Measurements from ENCODE around the gene TIMM21.

Gene TIMM21

GRCh38 chr18:74147779-74148542, at the start of gene TIMM21, which contains the start of gene FBXO15:
Gene TIMM21 (plus strand): TSS chr18:74148523. CDS start chr18:74148809, 286 bp downstream.
Gene FBXO15 (minus strand): TSS chr18:74147834. CDS start chr18:74147785, 49 bp downstream.
- peak; percentile 88 for FAIRE-seq

DNA sequence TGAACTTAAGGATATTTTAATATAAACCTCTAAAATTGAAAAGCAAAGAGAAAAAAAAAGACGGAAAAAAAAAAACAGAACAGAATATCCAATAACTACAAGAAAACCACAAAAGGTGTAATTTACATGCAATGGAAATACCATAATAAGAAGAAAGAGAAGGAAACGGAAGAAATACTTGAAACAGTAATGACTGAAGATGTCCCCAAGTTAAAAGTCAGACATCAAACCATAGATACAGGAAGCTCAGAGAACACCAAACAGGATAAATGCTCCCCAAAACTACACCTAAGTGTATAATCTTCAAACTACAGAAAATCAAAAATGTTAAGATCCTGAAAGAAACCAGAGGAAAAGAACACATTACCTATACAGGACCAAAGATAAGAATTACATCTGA, 39.9 kb upstream of the TIMM21 start:
- no peak for FAIRE-seq

DNA sequence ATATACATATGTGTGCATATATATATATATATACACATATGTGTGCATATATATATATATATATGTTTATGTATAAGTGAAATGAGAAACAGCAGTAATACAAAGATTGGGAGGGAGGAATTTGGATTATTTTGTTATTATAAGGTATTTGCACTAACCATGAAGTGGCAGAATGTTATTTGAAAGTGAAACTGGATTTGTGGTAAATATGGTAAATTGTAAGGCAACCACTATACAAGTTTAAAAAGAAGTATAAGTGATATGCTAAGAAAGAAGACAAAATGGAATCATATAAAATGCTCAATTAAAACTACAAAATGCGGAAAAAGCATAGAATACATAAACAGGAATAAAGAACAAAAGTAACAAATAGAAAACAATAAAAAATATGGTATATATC, 38.2 kb upstream of the TIMM21 start:
- no peak for FAIRE-seq

- FAIRE-seq = no peak
These were observed 37.3 kb upstream of the TIMM21 start for GRCh38 chr18:74110976-74111375.

- FAIRE-seq = no peak
These were observed 34.6 kb upstream of the TIMM21 start for GRCh38 chr18:74113711-74114110.

DNA sequence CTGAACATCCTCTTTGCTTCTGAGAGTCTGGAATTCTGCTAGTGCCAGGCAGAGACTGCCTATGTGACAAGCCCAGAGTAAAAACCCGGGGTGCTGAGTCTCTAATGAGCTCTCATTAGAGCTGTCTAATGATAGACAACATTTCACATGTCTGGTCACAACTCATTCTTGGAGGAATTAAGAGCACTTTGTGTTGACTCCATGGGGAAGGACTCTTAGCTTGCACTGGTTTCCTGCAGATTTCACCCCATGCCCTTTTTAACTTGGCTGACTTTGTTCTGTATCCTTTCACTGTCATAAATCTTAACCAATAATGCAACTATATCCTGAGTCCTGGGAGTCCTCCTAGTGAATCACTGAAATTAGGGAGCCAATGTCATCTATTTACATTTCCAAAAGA, 34.2 kb upstream of the TIMM21 start:
- no peak for FAIRE-seq

DNA sequence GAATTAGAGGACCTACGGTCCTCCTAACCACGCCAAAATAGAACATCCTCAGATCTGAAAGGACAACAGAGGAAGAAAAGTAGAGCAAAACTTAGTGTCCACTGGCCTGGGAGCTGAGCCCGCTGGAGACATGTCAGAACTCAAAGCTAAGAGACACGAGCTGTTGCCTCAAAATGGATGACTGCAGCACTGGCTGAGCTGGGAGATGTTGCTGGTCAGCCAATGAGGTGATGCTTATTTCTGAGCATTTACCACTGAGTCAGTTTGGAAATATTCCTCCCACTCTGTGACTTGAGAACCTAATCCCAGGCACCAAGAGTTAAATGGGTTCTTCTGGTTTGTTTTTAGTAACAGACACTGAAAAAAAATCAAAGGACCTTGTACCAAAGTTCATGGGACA, 33.3 kb upstream of the TIMM21 start:
- FAIRE-seq = no peak

GRCh38 chr18:74116633-74117554, 31.4 kb upstream of the TIMM21 start:
- peak; percentile 26 for FAIRE-seq

- FAIRE-seq = no peak
These were observed 25.1 kb upstream of the TIMM21 start for GRCh38 chr18:74123200-74123599.

DNA sequence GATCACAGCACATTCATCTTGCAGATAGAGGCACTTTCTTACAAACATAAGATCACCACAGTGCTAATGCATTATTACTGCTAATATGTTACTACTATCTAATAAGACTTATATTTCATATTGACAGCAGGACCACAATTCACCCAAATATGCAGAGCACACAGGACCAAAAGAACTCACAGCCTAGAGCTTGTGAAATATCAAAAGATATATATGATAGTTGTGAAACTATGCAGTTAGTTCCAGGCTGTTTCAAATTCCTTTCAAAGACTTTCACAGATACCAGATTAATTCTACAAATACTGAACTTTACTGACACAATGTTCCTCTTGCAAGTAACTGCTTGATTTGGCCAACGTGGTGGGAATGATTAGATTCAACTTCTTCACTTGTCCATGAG, 23.7 kb upstream of the TIMM21 start:
- FAIRE-seq = no peak

- no peak for FAIRE-seq
These were observed 21.4 kb upstream of the TIMM21 start for GRCh38 chr18:74126684-74127655.

DNA sequence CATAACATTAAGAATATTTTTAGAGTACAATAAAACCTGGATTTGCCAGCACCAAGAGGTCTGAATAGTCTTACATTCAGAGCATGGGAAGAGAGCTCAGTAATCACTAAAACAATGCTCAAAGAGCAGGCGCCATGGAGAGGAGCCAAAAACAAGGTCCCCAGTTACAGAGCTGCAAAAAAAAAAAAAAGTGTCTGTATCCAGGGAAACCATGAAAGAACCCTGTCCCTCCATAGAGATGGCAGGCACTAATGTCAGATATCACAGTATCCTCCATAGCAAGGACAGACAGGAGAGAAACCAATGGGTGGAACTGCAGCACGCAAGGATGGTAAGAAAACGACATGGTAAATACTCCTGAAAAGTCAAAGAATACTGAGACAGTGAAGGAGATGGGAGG, 20.2 kb upstream of the TIMM21 start:
- no peak for FAIRE-seq

DNA sequence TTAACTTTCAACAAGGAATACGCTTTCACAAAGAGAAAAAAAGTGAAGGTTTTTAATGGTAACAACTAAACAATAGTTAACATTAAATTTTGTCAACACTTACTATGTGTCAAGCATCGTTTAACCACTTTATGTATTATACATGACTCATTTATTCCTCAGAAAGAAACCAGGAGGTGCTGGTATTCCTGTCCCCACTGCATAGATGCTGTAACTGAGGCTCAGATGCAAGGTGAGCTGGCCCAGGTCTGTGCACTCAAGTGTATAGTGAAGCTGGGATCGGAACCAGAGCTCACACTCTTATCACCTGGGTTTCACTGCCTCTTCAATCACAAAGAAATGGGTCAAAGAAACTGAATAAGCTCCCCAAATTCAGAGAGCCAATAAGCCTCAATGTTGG, 17.2 kb upstream of the TIMM21 start:
- FAIRE-seq = no peak

DNA sequence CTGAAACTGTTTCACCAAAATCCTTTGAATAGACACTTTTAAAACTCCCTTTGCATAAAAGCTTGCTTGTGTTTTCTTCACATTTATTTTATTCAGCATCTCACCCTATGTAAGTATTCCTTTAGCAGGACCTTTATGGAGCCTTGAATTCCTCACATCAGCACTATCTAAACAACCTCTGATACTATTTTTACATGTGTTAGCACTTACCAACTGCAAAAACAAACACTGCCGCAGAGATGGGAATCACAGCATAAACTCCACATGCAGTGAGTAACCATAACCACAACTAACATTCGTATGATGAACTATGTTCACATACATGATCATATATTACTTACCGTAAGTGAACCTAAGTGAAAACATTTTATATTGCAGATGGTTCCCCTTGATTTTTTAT, 16.1 kb upstream of the TIMM21 start:
- FAIRE-seq = no peak

DNA sequence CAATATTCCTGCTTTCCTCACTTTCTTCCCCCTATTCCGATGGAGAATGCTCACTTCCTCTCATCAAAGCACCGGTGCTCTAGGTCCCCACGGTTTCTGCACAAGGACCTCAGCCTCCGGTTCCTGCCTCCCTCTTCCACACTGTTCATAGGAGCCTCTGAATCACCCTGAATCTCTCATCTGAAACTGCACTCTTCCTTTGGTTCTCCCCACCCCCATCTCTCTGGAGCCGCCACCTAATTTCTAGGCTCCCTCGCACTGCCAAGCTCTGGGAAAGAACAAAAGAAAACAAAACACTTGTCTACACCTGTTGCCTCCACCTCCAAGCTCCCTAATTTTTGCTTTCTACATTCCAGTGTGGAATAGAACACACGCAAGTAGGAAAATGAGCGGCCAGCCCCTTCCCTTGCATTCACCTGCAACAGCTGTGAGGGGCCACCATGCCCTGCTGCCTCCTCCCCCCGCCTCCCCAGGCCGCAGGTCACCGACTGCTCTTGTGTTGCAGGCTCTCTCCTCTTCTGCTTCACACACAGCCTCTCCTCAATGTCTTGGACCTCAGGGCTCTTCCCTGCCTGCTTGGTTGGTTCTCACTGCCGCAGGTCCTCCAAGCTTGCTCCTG, 10.3 kb upstream of the TIMM21 start:
- FAIRE-seq = no peak

DNA sequence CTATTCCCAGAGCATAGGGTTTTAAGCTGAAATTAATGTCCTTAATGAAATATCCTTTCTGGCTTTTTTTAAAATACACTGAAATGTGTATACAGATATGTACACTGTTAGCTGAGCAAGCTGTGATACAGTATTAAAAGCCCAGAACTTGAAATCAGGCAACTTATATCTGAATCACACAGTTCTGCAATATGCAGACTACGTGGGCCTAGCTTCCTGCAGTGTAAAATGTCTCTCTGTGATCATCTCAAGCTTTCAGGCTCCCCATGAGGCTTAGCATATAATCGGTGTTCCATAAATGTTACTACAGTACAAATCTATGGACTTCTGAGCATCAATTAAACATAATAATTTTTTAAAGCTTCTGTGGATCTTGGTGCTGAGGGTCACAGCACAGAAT, 8.9 kb upstream of the TIMM21 start:
- no peak for FAIRE-seq

- no peak for FAIRE-seq
These were observed 8.4 kb upstream of the TIMM21 start for GRCh38 chr18:74139888-74140287.

- FAIRE-seq = no peak
These were observed 7.7 kb upstream of the TIMM21 start for GRCh38 chr18:74140582-74140981.

GRCh38 chr18:74141667-74142066, 6.7 kb upstream of the TIMM21 start:
- FAIRE-seq = no peak

DNA sequence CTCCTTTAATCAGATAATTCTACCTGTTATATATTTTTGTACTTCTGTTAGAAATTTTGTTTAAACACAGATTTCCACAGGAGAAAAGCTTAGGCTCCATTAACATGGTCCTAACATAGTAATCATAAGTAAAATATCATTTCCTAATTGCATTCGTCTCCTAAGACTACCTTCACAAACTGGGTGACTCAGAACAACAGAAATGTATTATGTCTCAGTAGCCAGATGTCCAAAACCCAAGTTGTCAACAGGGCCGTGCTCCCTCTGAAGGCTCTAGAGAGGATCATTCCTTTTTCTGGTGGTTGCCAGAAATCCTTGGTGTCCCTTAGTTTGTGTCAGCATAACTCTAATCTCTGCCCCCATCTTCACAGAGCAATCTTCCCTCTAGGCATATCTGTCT, 6.1 kb upstream of the TIMM21 start:
- no peak for FAIRE-seq

DNA sequence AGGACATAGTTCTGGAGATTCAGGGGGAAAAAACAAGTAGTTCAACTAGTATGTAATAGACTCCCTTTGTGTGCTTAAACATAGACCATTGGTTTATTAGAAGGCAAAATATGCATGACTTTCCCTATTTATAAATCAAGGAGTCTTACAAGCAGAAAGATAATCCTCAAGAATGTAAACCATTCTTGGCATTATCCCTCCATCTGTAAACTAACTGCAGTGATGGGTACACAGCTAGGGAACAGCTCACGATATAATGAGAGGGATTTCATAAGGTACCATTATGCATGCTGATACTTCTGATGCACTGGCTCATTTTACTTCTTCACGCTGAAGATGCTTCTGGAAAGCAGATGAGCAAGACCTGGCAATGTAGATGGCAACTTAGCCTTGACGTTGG, 1.6 kb upstream of the TIMM21 start:
- no peak for FAIRE-seq

- FAIRE-seq = no peak
These were observed 888 bp upstream of the TIMM21 start for GRCh38 chr18:74147491-74147778.

All from TTC549 (cell line).